Measurements from ENCODE around the gene NOB1. TPM values are rescaled to one million over a fixed set of nuclear protein-coding genes. Genes with fewer than 3 reads are reported as not detected.

NOB1 gene
- total and polyA plus RNA-seq, 9 of the 15 experiments (the other 6 are each of a cell fraction or from before 2014, with no cell fraction given): 42.4 to 148 (median 116) TPM

- TF ChIP-seq ZNF639 (CRISPR knock-in tag; conservative IDR thresholded peaks at IDR 0.05 in 1 of 2, IDR thresholded peaks at IDR 0.05 in 1 of 2): 0 out of 4 replicates have a peak, but pooled peaks of 1 of the 2 experiments have one; percentile 6
Measured at GRCh38 chr16:69762814-69763598, 8.3 kb upstream of the NOB1 start (continued).

GRCh38 chr16:69761983-69762813, 7.5 kb upstream of the NOB1 start, which contains the start of gene WWP2:
TSS of gene WWP2 (plus strand) at chr16:69762332. CDS start at chr16:69787011, 24,679 bp downstream.
- no peaks in the 10 kb centered on the region for H3K9me1 ChIP-seq (ENCODE audit: control insufficient read depth, insufficient read depth, low read length)
- intact Hi-C loops (cut with micrococcal nuclease): no loop called here
- DNase-seq (ENCODE audit: extremely low read depth in 1 of 4, low spot score in 3 of 4) (peak; percentile 87 to 94 (median 90)), ATAC-seq (peak; percentile 84), FAIRE-seq (peak; percentile 84)
- H3K9ac ChIP-seq (ENCODE audit: insufficient read depth in 1 of 2, low read depth in 2 of 2, low read length in 2 of 2): peak within 1 kb of the TSS; percentile 93 to 99
- H3K4me3 ChIP-seq: peak within 1 kb of the TSS; percentile 97
- H3K4me2 ChIP-seq (ENCODE audit: insufficient read depth, low read length): peak within 1 kb of the TSS; percentile 97
- H3K9me3 ChIP-seq (replicated peaks; ENCODE audit: control insufficient read depth, insufficient read depth, low read depth, low read length): no peaks in the 10 kb centered on the region
- no peaks in the 10 kb centered on the region for H3K36me3 ChIP-seq (ENCODE audit: control insufficient read depth, insufficient read depth, low read length)
- H3K79me2 ChIP-seq (ENCODE audit: control insufficient read depth, insufficient read depth, low read length): peaks cover 33% of the 10 kb centered on the region
- peaks cover 6 to 8% of the 10 kb centered on the region in 2 experiments; a peak in 4 of 5 replicates for H3K4me1 ChIP-seq (replicated peaks in 1 of 2; ENCODE audit: control insufficient read depth in 2 of 2, insufficient read depth in 2 of 2, low read length in 2 of 2)
- ChIA-PET CTCF (ENCODE audit: low intra/inter-chr PET ratio) (no interaction called here), POLR2A (interaction anchor here (0.5 to 2.5 kb wide), 8 partner anchors 8 to 870 kb away, joined by 3 to 14 read pairs (median 4); no protein-coding TSS in a partner anchor)
- in situ Hi-C loops (cut with MboI): no loop called here
- under 1% methylated on average over 28 of the region's 68 CpGs for WGBS (ENCODE audit: insufficient coverage, low coverage, missing lambda C conversion rate)
- no peaks in the 10 kb centered on the region for H3K27me3 ChIP-seq (ENCODE audit: control insufficient read depth in 2 of 2, insufficient read depth in 2 of 2, low read length in 2 of 2)
- no peaks in the 10 kb centered on the region for H4K20me1 ChIP-seq (replicated peaks; ENCODE audit: control insufficient read depth, insufficient read depth, low read length)
- peak within 1 kb of the TSS; percentile 85 for H3K27ac ChIP-seq (ENCODE audit: extremely low read depth, low read depth, low read length)
- H2AFZ ChIP-seq (ENCODE audit: low read depth, low read length): peak within 1 kb of the TSS; percentile 97
- no TSS peak for BruUV-seq (replicated peaks)
- no peak for TF ChIP-seq IFI16 (CRISPR knock-in tag; IDR thresholded peaks at IDR 0.05)
- TF ChIP-seq ZNF449 (CRISPR knock-in tag; IDR thresholded peaks at IDR 0.05): 0 out of 2 replicates have a peak, but pooled peaks have one; percentile 20
- TF ChIP-seq ZNF77 (CRISPR knock-in tag; IDR thresholded peaks at IDR 0.05): no peak
- TF ChIP-seq COPS2 (conservative IDR thresholded peaks at IDR 0.05): no peak
- peak; percentile 86 for TF ChIP-seq MYC (IDR thresholded peaks at IDR 0.05; ENCODE audit: low read depth, low read length)
- TF ChIP-seq MYC (CRISPR knock-in tag; IDR thresholded peaks at IDR 0.05; ENCODE audit: borderline replicate concordance, low read depth): peak; percentile 75; the same call in 1 of the 2 replicates
- TF ChIP-seq ZNF639 (CRISPR knock-in tag; conservative IDR thresholded peaks at IDR 0.05 in 1 of 2, IDR thresholded peaks at IDR 0.05 in 1 of 2): peak in 1 of 2 experiments; percentile 61; a peak in 1 of 4 replicates
- TF ChIP-seq TOE1 (IDR thresholded peaks at IDR 0.05; ENCODE audit: borderline replicate concordance): peak; percentile 99
- no peak for TF ChIP-seq TOE1 (CRISPR knock-in tag; IDR thresholded peaks at IDR 0.05; ENCODE audit: borderline replicate concordance, low read depth)
- no peak for TF ChIP-seq PHF21A (IDR thresholded peaks at IDR 0.05; ENCODE audit: borderline replicate concordance, low read depth)
- TF ChIP-seq ZNF785 (CRISPR knock-in tag; IDR thresholded peaks at IDR 0.05): no peak
- TF ChIP-seq CHCHD3 (CRISPR knock-in tag; IDR thresholded peaks at IDR 0.05): no peak
- TF ChIP-seq MYNN (IDR thresholded peaks at IDR 0.05): no peak
- no peak for TF ChIP-seq MYNN (CRISPR knock-in tag; IDR thresholded peaks at IDR 0.05)

Measured in K562 (cell line).